ENCODE results near the gene RET.

- TF ChIP-seq, protein P1, sequence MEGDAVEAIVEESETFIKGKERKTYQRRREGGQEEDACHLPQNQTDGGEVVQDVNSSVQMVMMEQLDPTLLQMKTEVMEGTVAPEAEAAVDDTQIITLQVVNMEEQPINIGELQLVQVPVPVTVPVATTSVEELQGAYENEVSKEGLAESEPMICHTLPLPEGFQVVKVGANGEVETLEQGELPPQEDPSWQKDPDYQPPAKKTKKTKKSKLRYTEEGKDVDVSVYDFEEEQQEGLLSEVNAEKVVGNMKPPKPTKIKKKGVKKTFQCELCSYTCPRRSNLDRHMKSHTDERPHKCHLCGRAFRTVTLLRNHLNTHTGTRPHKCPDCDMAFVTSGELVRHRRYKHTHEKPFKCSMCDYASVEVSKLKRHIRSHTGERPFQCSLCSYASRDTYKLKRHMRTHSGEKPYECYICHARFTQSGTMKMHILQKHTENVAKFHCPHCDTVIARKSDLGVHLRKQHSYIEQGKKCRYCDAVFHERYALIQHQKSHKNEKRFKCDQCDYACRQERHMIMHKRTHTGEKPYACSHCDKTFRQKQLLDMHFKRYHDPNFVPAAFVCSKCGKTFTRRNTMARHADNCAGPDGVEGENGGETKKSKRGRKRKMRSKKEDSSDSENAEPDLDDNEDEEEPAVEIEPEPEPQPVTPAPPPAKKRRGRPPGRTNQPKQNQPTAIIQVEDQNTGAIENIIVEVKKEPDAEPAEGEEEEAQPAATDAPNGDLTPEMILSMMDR (IDR thresholded peaks at IDR 0.05) = no peak
- TF ChIP-seq POLR2AphosphoS5 (IDR thresholded peaks at IDR 0.05) = no peak
- no peak for TF ChIP-seq POLR2A (IDR thresholded peaks at IDR 0.05)
These were observed 41.1 kb upstream of the RET start for GRCh38 chr10:43035800-43036199.
